ACHN (cell line): Measurements from ENCODE around the gene PTN.
"Not testable (repeated sequence)": the region's sequence is repeated elsewhere in the genome, so short reads cannot be mapped to it uniquely, and the experiment has no call there.

Source experiments
- DNase-seq: peaks from one replicate; pipeline ENCODE4 v3.0.0-alpha.2; 2015
- in situ Hi-C: cut with HindIII; loops from 2 replicates; pipeline ENCODE4 v1.10.0; 2017; ENCODE audit warnings: low sequenced_read_pairs, low pct_ligation_motif_present, low pct_unique_long_range_greater_than_20kb

Gene PTN

DNA sequence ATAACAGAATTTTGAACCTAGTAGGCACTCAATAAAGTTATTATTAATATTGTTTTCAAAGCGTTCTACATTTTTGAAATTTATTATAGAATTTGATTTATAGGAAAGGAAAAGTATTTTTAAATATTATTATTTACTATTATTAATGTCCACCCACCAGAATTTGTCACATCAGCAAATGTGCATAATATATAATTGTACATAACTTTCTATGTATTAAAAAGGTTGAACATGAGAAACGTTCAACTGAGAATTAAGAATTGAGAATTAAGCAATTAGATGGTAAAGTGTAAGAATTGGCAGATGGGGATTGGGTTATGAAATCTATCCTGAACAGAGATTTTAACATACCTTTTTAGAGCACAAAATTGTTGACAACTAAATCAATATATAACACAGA lies 129.8 kb downstream of the PTN start:
- in situ Hi-C loops, result no loop called here
- no peak for DNase-seq

DNA sequence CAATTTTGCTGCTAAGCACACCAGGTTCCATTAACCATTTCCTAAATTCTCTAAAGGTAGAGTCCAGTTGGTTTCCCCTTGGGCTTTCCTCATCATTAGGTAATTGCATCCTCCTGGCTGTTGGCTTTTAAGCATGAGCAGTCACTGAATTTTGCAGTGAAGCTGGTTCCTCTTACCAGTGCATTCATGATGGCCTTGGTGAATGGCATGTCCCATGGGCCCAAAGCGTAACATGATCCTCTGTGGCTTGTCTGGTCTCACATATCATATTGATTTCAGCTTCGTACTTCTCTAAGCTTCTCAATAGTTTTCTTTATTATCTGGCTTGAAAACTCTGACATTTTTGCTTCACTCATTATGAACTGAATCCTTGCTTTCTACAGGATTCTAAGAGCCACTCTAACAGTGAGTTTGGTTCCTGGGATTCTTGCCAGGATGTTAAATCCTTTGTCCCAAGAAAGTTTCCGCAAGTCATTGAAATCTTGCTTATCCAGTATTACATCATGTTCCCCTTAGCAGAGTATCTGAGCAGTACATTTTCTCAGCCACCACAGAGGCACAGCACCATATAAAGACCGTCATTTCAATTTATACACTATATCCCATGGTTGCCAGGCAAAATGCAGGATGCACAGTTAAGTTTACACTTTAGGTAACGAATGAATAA lies 134.2 kb downstream of the PTN start:
- in situ Hi-C loops, result no loop called here
- no peak for DNase-seq

DNA sequence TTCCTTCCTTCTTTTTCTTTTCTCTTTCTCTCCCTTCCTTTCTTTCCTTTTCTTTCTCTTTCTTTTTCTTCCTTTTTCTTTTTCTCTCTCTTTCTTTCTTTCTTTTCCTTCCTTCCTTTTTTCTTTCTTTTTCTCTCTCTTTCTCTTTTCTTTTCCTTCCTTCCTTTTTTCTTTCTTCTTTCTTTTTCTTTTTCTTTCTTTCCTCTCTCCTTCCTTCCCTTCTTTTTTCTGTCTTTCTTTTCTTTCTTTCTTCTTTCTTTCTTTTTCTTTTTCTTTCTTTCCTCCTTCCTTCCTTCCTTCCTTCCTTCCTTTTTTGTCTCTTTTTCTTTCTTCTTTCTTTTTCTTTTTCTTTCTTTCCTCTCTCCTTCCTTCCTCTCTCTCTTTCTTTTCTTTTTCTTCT lies 136.8 kb downstream of the PTN start:
- in situ Hi-C loops, result no loop called here
- no peak for DNase-seq

DNA sequence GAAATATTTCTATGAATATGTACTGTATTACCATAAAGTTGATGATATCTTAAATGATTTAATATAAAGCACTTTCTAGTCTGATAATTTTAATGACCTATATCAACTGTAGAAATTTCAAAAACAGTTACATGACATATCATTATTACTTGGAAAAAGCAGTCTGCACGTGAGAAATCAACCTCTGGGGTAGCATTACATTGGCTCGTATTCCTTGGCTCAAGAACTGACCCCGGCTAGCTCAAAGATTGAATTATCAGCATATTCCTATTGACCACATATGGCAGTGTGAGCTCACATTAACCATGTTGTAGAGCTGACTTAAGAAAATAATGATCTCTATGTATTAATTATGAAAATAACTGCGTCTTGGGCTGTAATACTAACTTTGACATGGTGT lies 139.3 kb downstream of the PTN start:
- in situ Hi-C loops, result no loop called here

DNA sequence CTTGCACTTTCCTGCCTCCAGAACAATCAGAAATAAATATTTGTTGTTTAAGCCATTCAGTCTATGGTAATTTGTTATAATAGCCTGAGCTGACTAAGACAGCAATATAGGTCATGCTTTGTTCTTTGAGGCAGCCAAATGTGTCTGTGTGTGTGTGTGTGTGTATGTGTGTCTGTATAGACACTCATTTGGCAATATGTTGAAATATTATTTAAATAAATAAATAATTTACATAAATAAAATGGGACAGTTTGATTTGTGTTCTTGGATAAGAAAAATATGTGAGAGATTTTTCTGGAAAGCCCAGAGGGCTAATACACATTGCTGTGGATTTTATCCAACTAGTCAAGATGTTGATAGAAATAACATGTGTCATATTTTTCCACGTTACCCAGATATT lies 140.2 kb downstream of the PTN start:
- DNase-seq, result no peak
- in situ Hi-C loops, result no loop called here

More for the DNA sequence above, 139.3 kb downstream of the PTN start:
- no peak for DNase-seq

DNA sequence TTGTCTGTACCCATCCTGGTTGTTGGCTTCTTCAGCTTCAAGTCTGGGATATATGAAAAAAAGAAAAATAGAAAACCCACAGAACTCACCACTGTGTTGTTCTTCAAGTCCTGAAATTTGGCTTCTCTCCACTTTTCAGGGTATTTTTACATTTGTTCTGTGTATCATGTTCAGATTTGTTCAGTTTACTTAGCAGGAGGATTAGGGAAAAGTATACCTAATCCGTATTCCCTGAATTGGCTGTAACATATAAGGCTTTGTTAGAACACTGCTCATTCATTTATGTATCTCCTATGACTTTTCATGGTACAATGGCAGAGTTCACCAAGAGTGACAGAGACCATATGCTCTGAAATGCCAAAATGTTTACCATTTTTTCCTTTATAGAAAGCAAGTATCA lies 146.9 kb downstream of the PTN start:
- no peak for DNase-seq
- in situ Hi-C loops, result no loop called here

DNA sequence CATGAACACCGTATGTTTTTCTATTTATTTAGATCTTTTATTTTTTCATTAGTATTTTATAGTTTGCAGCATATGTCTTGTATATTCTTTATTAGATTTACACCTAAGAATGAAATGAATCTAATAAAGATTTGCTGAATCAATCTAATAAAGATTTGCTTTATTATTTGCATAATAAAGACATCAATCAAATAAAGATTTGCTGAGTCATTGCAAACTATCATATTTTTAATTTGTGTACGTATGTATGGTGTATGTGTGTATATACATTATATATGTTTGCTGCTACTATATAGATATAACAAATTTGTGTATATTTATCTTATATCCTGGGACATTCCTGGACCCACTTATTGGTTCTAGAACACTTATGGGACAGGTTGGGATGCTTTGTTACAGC lies 147.5 kb downstream of the PTN start:
- DNase-seq, result no peak
- in situ Hi-C loops, result no loop called here

DNA sequence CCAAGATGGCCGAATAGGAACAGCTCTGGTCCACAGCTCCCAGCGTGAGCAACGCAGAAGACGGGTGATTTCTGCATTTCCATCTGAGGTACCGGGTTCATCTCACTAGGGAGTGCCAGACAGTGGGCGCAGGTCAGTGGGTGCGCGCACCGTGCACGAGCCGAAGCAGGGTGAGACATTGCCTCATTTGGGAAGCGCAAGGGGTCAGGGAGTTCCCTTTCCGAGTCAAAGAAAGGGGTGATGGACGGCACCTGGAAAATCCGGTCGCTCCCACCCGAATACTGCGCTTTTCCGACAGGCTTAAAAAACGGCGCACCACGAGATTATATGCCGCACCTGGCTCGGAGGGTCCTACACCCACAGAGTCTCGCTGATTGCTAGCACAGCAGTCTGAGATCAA lies 161.9 kb downstream of the PTN start:
- DNase-seq, in situ Hi-C loops: not testable (repeated sequence)
